ENCODE measurements around the gene GDPD4.

GDPD4 gene

GRCh38 chr11:77299528-77299993 lies 1.9 kb downstream of the GDPD4 start:
- DNase-seq (ENCODE audit: low read depth), result no peak

- no peak for DNase-seq (ENCODE audit: low read depth)
Observed at GRCh38 chr11:77294040-77294439, 7.4 kb downstream of the GDPD4 start.

- DNase-seq (ENCODE audit: low read depth), result no peak
Observed at GRCh38 chr11:77289737-77290136, 11.7 kb downstream of the GDPD4 start.

- no peak for DNase-seq (ENCODE audit: low read depth)
Observed at GRCh38 chr11:77287615-77288273, 13.7 kb downstream of the GDPD4 start.

GRCh38 chr11:77287136-77287535 lies 14.3 kb downstream of the GDPD4 start:
- no peak for DNase-seq (ENCODE audit: low read depth)

GRCh38 chr11:77284476-77285468 lies 16.7 kb downstream of the GDPD4 start:
- DNase-seq (ENCODE audit: low read depth), result no peak

GRCh38 chr11:77283101-77283500 lies 18.4 kb downstream of the GDPD4 start:
- DNase-seq (ENCODE audit: low read depth), result no peak

GRCh38 chr11:77278595-77279506 lies 22.6 kb downstream of the GDPD4 start:
- no peak for DNase-seq (ENCODE audit: low read depth)

- no peak for DNase-seq (ENCODE audit: low read depth)
Observed at GRCh38 chr11:77276271-77276670, 25.2 kb downstream of the GDPD4 start.

GRCh38 chr11:77270921-77271320 lies 30.6 kb downstream of the GDPD4 start:
- no peak for DNase-seq (ENCODE audit: low read depth)

GRCh38 chr11:77269484-77270123 lies 31.9 kb downstream of the GDPD4 start:
- no peak for DNase-seq (ENCODE audit: low read depth)

GRCh38 chr11:77267962-77268361 lies 33.5 kb downstream of the GDPD4 start:
- DNase-seq (ENCODE audit: low read depth), result no peak

GRCh38 chr11:77266766-77267165 lies 34.7 kb downstream of the GDPD4 start:
- DNase-seq (ENCODE audit: low read depth), result no peak

GRCh38 chr11:77262803-77263202 lies 38.7 kb downstream of the GDPD4 start:
- DNase-seq (ENCODE audit: low read depth), result no peak

GRCh38 chr11:77259641-77260040 lies 41.8 kb downstream of the GDPD4 start:
- DNase-seq (ENCODE audit: low read depth), result no peak

- no peak for DNase-seq (ENCODE audit: low read depth)
Observed at GRCh38 chr11:77253690-77254089, 47.8 kb downstream of the GDPD4 start.

GRCh38 chr11:77252555-77253270 lies 48.8 kb downstream of the GDPD4 start:
- DNase-seq (ENCODE audit: low read depth), result no peak

- no peak for DNase-seq (ENCODE audit: low read depth)
Observed at GRCh38 chr11:77250881-77251640, 50.4 kb downstream of the GDPD4 start.

- DNase-seq (ENCODE audit: low read depth), result no peak
Observed at GRCh38 chr11:77249427-77249826, 52.1 kb downstream of the GDPD4 start.
